ENCODE data around the gene JMY.

DNA sequence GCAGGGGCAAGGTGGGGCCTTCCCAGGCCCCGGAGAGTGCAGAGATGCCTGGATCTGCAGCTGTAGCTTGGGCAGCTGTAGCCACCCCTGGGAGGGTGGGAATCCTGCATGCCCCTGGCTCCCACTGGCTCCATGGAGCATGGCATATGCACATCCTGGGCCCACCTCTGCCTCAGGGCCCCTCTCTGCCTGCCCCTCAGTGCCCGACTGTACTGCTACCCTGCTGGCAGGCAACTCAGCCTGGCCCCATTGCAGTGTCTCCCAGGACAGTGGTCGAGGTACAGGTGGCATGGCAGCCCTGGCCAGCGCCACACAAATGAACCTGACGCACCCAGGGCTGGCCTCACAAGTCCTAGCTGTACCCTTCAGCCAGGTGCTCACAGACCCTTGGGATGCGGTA lies 23.9 kb downstream of the JMY start:
- TF ChIP-seq, protein P1, sequence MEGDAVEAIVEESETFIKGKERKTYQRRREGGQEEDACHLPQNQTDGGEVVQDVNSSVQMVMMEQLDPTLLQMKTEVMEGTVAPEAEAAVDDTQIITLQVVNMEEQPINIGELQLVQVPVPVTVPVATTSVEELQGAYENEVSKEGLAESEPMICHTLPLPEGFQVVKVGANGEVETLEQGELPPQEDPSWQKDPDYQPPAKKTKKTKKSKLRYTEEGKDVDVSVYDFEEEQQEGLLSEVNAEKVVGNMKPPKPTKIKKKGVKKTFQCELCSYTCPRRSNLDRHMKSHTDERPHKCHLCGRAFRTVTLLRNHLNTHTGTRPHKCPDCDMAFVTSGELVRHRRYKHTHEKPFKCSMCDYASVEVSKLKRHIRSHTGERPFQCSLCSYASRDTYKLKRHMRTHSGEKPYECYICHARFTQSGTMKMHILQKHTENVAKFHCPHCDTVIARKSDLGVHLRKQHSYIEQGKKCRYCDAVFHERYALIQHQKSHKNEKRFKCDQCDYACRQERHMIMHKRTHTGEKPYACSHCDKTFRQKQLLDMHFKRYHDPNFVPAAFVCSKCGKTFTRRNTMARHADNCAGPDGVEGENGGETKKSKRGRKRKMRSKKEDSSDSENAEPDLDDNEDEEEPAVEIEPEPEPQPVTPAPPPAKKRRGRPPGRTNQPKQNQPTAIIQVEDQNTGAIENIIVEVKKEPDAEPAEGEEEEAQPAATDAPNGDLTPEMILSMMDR (IDR thresholded peaks at IDR 0.05; ENCODE audit: borderline replicate concordance, extremely low read depth, low read length, poor library complexity, severe bottlenecking), result no peak
- no peak for TF ChIP-seq EZH2 (IDR thresholded peaks at IDR 0.05; ENCODE audit: borderline replicate concordance, low read depth, low read length, severe bottlenecking)
